ENCODE results near the gene KDM1A. TPM values are rescaled to one million over a fixed set of nuclear protein-coding genes. Genes with fewer than 3 reads are reported as not detected.
"Not testable (repeated sequence)": the region's sequence is repeated elsewhere in the genome, so short reads cannot be mapped to it uniquely, and the experiment has no call there.

Gene KDM1A
- total RNA-seq, 1 donor from 2014 or later, result 52.3 TPM

DNA sequence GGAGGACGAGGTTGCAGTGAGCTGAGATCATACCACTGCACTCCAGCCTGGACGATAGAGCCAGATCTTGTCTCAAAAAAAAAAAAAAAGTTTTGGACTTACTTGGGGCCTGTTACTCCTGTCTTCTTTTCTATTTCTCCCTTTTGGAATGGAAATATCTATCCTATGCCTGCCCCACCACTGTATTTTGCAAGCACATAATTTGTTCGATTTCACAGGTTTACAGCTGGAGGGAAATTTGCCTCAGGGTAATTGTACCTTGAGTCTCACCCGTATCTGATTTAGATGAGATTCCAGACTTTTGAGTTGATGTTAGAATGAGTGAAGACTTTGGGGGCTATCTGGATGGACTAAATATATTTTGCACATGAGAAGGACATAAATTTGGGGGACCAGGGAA is 12.2 kb upstream of the KDM1A start:
- Histone ChIP-seq H3K36me3 (no peaks in the 10 kb centered on the region), H3K4me3 (no peak overlapping the region), H3K27me3 (no peaks in the 10 kb centered on the region), H3K4me1 (no peaks in the 10 kb centered on the region), H3K9me3 (no peaks in the 10 kb centered on the region), H3K27ac (no peak overlapping the region)
- no peak for DNase-seq (ENCODE audit: extremely low spot score in 2 of 2)
- no peak for TF ChIP-seq POLR2A (IDR thresholded peaks at IDR 0.05)
- TF ChIP-seq, protein P1, sequence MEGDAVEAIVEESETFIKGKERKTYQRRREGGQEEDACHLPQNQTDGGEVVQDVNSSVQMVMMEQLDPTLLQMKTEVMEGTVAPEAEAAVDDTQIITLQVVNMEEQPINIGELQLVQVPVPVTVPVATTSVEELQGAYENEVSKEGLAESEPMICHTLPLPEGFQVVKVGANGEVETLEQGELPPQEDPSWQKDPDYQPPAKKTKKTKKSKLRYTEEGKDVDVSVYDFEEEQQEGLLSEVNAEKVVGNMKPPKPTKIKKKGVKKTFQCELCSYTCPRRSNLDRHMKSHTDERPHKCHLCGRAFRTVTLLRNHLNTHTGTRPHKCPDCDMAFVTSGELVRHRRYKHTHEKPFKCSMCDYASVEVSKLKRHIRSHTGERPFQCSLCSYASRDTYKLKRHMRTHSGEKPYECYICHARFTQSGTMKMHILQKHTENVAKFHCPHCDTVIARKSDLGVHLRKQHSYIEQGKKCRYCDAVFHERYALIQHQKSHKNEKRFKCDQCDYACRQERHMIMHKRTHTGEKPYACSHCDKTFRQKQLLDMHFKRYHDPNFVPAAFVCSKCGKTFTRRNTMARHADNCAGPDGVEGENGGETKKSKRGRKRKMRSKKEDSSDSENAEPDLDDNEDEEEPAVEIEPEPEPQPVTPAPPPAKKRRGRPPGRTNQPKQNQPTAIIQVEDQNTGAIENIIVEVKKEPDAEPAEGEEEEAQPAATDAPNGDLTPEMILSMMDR (IDR thresholded peaks at IDR 0.05), result no peak
- intact Hi-C loops (cut with DNase I), result no loop called here

DNA sequence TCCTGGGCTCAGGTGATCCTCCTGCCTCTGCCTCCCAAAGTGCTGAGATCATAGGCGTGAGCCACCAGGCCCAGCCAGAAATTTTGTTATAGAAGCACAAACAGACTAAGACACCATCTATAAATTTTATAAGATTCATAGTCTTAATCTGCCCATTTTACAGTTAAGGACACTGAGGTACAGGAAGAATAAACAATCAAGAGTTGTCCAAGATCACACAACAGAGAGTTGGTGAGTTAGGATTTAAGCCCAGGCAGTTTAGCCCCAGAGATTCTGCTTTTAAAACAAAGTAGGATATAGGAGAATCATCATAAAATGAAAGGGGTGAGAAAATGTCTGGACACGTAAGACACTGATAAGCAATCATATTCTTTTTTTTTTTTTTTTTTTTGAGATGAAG is 10.4 kb upstream of the KDM1A start:
- Histone ChIP-seq H3K27me3 (no peaks in the 10 kb centered on the region), H3K36me3 (no peaks in the 10 kb centered on the region), H3K4me1 (no peaks in the 10 kb centered on the region), H3K4me3 (no peak overlapping the region), H3K27ac (no peak overlapping the region), H3K9me3 (no peaks in the 10 kb centered on the region)
- DNase-seq (ENCODE audit: extremely low spot score in 2 of 2), result no peak
- TF ChIP-seq, protein P1 (IDR thresholded peaks at IDR 0.05), result no peak
- TF ChIP-seq POLR2AphosphoS5 (IDR thresholded peaks at IDR 0.05; ENCODE audit: insufficient read depth in 1 of 2, low read depth in 1 of 2) (no peak), POLR2A (IDR thresholded peaks at IDR 0.05) (no peak)
- intact Hi-C loops (cut with DNase I), result no loop called here

- H3K36me3 ChIP-seq; H3K4me1 ChIP-seq; H3K9me3 ChIP-seq; H3K27me3 ChIP-seq; intact Hi-C loops (cut with DNase I); H3K27ac ChIP-seq; H3K4me3 ChIP-seq: not testable (repeated sequence)
- peak in 1 of 2 donors; percentile 8 for DNase-seq (ENCODE audit: extremely low spot score in 2 of 2)
These were observed 9.2 kb upstream of the KDM1A start for GRCh38 chr1:23010025-23010424.

DNA sequence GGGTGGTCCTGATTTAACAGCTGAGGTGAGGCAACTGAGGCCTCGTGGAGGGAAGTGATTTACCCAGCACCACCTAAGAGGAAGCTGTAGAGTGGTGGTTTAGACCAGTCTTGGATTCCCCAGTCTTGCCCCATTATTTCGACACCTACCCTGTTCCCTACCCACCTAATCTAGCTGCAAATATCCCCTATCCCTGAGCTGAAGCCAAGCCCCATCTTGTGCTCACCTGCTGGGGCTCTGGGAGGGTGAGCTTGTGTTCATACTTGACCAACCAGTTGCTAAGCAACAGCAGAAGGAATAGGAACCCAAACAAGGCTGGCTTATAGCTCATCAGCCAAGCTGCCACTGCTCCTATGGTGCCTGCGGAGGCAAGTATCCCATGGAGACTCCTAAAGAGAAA is 5.6 kb upstream of the KDM1A start:
- TF ChIP-seq, protein P1 (IDR thresholded peaks at IDR 0.05), result no peak
- TF ChIP-seq POLR2A (IDR thresholded peaks at IDR 0.05), result no peak
- DNase-seq (ENCODE audit: extremely low spot score in 2 of 2), result no peak
- H3K4me3 ChIP-seq, result no peak overlapping the region
- no peaks in the 10 kb centered on the region for H3K27me3 ChIP-seq
- intact Hi-C loops (cut with DNase I), result no loop called here
- peaks cover 7% of the 10 kb centered on the region for H3K4me1 ChIP-seq
- no peaks in the 10 kb centered on the region for H3K9me3 ChIP-seq
- no peaks in the 10 kb centered on the region for H3K36me3 ChIP-seq
- H3K27ac ChIP-seq, result no peak overlapping the region

DNA sequence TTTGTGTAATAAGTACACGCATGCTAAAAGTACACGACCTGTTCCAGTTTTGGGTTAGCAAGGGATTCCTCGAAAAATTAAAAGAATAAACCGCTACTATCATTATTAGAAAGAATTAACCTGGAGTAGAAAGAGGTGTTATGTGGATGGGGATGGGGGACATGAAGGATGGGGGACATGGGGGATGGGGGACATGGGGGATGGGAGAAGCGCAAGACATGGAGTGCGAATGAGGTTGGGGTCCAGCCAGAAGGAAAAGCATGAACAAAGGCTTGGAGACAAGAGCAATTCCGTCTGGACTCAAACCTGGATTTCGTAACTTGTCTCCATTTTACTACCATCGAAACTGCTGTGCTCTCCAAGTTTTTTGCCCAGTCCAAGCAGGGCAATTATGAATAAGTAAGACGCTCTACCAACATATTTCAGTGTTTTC is 591 bp upstream of the KDM1A start:
- TF ChIP-seq, protein P1 (IDR thresholded peaks at IDR 0.05), result no peak
- TF ChIP-seq POLR2A (IDR thresholded peaks at IDR 0.05) (no peak), POLR2AphosphoS5 (IDR thresholded peaks at IDR 0.05; ENCODE audit: insufficient read depth in 1 of 2, low read depth in 1 of 2) (no peak)
- intact Hi-C loops (cut with DNase I), result no loop called here
- Histone ChIP-seq H3K9me3 (no peaks in the 10 kb centered on the region), H3K4me1 (peaks cover 23% of the 10 kb centered on the region), H3K27ac (peak overlapping the region; percentile 83), H3K4me3 (peak overlapping the region; percentile 80 to 93), H3K27me3 (no peaks in the 10 kb centered on the region), H3K36me3 (no peaks in the 10 kb centered on the region)
- no peak for DNase-seq (ENCODE audit: extremely low spot score in 2 of 2)
